Choroid plexus epithelial cell (primary cell): ENCODE results near the gene TRAPPC6A.

Source experiments
- DNase-seq: peaks from one replicate; pipeline ENCODE4 v3.0.0-alpha.2; 2010; ENCODE audit warnings: low read depth
- H3K4me3 ChIP-seq: 2 replicates; pipeline ENCODE4 v1.5.1; 2011; ENCODE audit warnings: low read depth, mild to moderate bottlenecking, control low read depth, low read length, moderate library complexity
- TF ChIP-seq, protein P1 (sequence below): conservative IDR thresholded peaks from 2 replicates; pipeline ENCODE4 v1.5.1; 2011; ENCODE audit warnings: low read depth, mild to moderate bottlenecking, control low read depth, inconsistent platforms, low read length, moderate library complexity

TRAPPC6A gene

DNA sequence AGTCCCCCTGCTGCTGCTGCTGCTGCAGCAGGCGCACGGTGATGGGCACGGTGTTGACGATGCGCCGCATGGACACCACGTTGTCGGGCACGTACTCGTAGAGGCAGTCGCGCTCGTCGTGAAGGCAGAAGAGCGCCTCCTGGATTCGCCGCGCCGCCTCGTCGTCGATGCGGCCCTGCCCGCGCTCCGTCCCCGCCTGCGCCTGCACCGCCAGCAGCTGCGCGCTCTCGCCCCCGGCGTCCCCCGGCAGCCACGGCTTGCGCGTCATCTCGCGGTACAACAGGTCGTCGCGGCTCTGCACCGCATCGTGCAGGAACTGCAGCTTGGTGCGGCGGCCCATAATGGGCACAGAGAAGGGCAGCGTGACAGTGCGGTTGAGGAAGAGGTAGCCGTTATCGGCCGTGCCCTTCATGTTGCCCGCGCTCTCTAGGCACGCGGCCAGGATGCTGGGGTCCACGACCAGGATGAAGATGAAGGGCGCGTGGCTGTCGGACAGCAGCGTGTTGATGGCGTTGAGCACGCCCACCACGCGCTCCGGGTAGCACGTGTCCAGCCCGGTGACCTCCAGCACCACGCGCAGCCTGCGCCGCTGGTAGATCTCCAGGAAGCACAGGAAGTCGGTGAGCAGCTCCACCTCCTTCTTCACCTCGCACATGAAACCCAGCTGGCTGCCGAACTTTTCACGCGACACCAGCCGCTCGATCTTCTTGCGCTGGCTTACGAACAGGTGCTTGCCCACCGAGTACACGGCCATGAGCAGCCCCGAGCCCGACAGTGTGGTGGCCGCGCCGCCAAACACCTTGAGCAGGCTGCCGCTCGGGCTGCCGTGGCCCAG, 25.3 kb downstream of the TRAPPC6A start:
- peak; percentile 78 for DNase-seq
- H3K4me3 ChIP-seq, result no peak overlapping the region
- TF ChIP-seq, protein P1, sequence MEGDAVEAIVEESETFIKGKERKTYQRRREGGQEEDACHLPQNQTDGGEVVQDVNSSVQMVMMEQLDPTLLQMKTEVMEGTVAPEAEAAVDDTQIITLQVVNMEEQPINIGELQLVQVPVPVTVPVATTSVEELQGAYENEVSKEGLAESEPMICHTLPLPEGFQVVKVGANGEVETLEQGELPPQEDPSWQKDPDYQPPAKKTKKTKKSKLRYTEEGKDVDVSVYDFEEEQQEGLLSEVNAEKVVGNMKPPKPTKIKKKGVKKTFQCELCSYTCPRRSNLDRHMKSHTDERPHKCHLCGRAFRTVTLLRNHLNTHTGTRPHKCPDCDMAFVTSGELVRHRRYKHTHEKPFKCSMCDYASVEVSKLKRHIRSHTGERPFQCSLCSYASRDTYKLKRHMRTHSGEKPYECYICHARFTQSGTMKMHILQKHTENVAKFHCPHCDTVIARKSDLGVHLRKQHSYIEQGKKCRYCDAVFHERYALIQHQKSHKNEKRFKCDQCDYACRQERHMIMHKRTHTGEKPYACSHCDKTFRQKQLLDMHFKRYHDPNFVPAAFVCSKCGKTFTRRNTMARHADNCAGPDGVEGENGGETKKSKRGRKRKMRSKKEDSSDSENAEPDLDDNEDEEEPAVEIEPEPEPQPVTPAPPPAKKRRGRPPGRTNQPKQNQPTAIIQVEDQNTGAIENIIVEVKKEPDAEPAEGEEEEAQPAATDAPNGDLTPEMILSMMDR, result peak; percentile 2

DNA sequence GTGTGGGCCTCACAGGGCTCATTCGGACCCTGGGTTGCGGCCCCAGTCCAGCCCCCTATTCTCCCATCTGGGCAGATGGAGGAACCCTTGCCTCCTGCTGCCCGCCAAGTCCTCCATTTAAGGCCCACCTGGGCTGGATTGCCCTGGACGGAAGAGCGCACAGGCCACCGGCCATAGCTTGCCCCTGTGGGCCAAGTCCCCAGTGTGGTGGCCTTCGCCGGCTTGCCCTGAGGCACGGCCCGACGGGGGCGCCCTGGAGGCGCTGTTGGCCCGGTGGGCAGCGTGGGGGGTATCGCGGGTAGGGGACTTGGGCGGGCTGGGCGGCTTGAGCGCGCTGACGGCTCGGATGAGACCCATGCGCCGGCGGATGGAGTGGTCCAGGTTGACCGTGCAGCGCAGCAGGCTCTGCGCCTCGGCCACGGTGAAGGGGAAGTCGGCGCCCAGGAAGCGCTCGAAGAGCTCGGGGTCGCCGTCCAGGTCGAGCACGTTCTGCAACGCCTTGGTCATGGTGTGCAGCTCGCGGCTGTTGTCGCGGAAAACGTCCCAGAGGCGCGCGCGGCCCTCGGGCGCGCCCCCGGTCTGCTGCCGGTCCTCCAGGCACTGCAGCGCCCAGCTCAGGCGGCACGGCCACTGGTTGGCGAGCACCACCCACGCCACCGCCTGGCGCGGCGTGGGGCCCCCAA, 26.1 kb downstream of the TRAPPC6A start:
- no peak overlapping the region for H3K4me3 ChIP-seq
- TF ChIP-seq, protein P1, result no peak
- no peak for DNase-seq

DNA sequence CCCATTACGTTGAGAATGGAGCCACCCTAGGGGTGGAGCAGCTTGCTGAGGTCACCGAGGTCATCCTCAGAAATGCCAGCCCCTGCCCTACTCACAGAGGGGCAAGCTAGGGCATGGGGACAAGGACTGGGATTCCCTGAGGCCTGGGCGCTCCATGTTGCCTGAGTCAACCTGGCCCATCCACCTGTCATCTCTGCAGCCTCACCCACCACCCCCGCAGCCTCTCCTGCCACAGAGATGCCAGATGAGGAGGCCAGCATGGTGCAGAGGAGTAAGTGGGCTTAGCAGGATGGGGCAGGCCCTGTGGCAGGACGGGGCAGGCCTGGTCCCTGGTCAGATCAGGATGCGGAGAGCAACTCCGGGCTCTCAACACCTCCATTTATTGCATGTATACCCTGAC, 26.7 kb downstream of the TRAPPC6A start:
- no peak for DNase-seq
- TF ChIP-seq, protein P1, result no peak

DNA sequence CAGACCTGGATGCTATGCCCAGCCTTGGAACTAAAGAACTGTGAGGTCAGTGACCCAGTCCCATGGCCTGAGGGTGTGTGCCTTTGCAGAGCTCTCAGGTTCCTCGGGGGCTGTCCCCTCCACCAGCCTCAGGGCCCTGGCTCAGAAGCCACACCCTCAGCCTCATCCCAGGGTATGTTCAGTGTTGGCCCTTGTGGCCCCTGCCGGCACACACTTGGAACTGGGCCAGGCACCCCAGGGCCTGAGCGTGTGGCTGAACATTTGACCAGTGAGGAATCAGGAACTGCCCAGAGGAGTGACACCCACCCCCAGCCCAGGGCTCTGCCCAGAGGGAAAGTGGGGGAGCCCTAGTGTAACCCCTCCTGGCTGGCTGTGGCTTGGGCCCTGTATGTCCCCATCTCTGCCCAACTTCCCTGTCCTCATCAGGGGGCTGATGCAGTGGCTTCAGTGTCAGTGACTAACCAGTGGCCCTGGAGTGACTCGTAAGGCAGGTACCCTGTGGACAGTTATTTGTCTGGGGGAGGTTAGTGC, 27.2 kb downstream of the TRAPPC6A start:
- TF ChIP-seq, protein P1, result no peak
- no peak for DNase-seq
- no peak overlapping the region for H3K4me3 ChIP-seq

More for the DNA sequence above, 26.7 kb downstream of the TRAPPC6A start:
- no peak overlapping the region for H3K4me3 ChIP-seq

DNA sequence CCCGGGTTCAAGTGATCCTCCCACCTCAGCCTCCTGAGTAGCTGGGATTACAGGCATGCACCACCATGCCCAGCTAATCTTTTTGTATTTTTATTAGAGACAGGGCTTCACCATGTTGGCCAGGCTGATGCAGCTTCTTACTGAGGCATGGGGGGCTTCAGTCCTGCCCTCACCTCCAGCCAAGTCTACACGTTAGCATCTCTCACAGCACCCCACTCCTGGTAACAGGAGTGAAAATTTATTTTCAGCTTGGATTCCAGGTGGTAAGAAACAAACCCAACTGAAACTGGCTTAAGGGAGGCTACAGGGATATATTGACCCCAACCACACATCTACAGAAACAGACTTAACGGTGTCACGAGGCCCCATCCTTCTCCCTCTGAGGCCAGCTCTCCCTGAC, 27.9 kb downstream of the TRAPPC6A start:
- no peak overlapping the region for H3K4me3 ChIP-seq
- DNase-seq, result no peak
- TF ChIP-seq, protein P1, result no peak

DNA sequence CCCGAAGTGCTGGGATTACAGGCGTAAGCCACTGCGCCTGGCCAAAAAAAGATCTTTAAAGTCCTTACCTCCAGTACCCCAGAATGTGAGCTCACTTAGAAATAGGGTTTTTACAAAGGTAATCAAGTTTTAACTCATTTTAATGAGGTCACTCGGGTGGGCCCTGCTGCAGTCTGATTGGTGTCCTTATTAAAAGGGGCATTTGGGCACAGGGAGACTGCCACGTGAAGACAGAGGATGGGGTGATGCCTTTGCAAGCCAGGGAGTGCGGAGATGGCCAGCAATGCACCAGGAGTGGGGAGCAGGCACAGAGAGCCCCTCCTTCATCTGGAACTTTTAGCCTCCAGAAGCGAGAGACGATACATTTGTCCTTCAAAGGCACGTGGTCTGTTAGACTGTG, 28.9 kb downstream of the TRAPPC6A start:
- H3K4me3 ChIP-seq, result no peak overlapping the region
- TF ChIP-seq, protein P1, result no peak
- no peak for DNase-seq
